Adrenal gland (tissue), 12 donors: ENCODE results near the gene SCN11A. TPM values are rescaled to one million over a fixed set of nuclear protein-coding genes. Genes with fewer than 3 reads are reported as not detected.
A peak's percentile ranks its signal among the peaks of the same experiment; 100 is the strongest.

ENCODE experiments used
- DNase-seq, 7 donors: peaks; one replicate each; pipeline ENCODE4 v3.0.0-alpha.2; 2019 to 2020
- H3K27ac ChIP-seq, 5 donors: fragments of 200-600 bp; sonication (generic) in 4 of 5; 1 replicate in 3 of 5; 2 replicates in 2 of 5; pipeline versions ENCODE4 v1.5.1 to v1.8.0; 2016 to 2020; ENCODE audit warnings: mild to moderate bottlenecking in 1 of 5
- H3K27me3 ChIP-seq: fragments of 200-600 bp; 2 replicates; pipeline ENCODE4 v1.8.0; 2021
- H3K36me3 ChIP-seq, 2 donors: fragments of 200-600 bp; replicated peaks in 1 of 2; 1 replicate in 1 of 2; 2 replicates in 1 of 2; pipeline versions ENCODE4 v1.5.1 to v1.8.0; 2018 to 2022
- H3K4me1 ChIP-seq, 2 donors: fragments of 200-600 bp; replicated peaks in 1 of 2; 1 replicate in 1 of 2; 2 replicates in 1 of 2; pipeline versions ENCODE4 v1.5.1 to v1.8.0; 2018 to 2021
- H3K4me3 ChIP-seq, 4 donors: fragments of 200-600 bp; sonication (generic) in 3 of 4; one replicate each; pipeline ENCODE4 v1.5.1; 2016 to 2018
- H3K9me3 ChIP-seq, 3 donors: fragments of 200-600 bp; sonication (generic) in 1 of 3; replicated peaks in 1 of 3; 1 replicate in 2 of 3; 2 replicates in 1 of 3; pipeline versions ENCODE4 v1.5.1 to v1.8.0; 2016 to 2021
- CTCF ChIP-seq, 6 experiments: fragments of 450-650 bp in 4 of 6; fragments of 200-600 bp in 2 of 6; sonication (generic) in 1 of 6; IDR thresholded peaks; 1 replicate in 5 of 6; 2 replicates in 1 of 6; pipeline versions ENCODE4 v1.5.1 to v1.8.0; 2016 to 2021; ENCODE audit warnings: antibody characterized with exemption in 6 of 6, mild to moderate bottlenecking in 2 of 6, moderate library complexity in 1 of 6
- POLR2A ChIP-seq, 2 donors: fragments of 450-650 bp; IDR thresholded peaks; one replicate each; pipeline ENCODE4 v1.6.1; 2017; ENCODE audit warnings: antibody characterized with exemption in 2 of 2, mild to moderate bottlenecking in 2 of 2, moderate library complexity in 1 of 2
- WGBS, 4 donors: extraction: QIAGEN DNeasy Blood & Tissue Kit in 2 of 4; methylation state at CpG; one replicate each; pipeline versions ENCODE4 v1.1.5 to v1.1.7; 2013 to 2017; 5-methylcytosine and 5-hydroxymethylcytosine counted together
- intact Hi-C, 2 donors: fragments of 100-400 bp; cut with DNase I; formaldehyde crosslinking; loops; one replicate each; pipeline versions ENCODE4 v1.14.1 to v1.15.0; 2022 to 2023
- polyA plus RNA-seq, 3 donors: library from polyadenylated mRNA; stranded (reverse); fragments of 200-250 nt in 2 of 3; fragments of 350-450 nt in 1 of 3; fragmentation: Illumina TruSeq in 1 of 3; extraction: RNeasy Lipid Tissue Mini Kit (QIAGEN cat#74804) in 1 of 3; gene quantifications; one replicate each; pipeline ENCODE4 v1.2.3, GENCODE V29; 2013 to 2014
- total RNA-seq, 9 donors: library from RNA; depleted of rRNA in 4 of 9; stranded (reverse); fragments of >200 nt in 4 of 9; fragments of 120-200 nt in 1 of 9; fragmentation: NEBNext Ultra II Directional in 1 of 9; extraction: Animal tissue kit (Norgen Biotek cat#: 25700) in 1 of 9; gene quantifications; one replicate each; pipeline versions ENCODE4 v1.1.0 to v1.2.4, GENCODE V29; 2013 to 2023
- donor health status: healthy with polysubstance abuse.
- donor health status: Bipolar disorder and iron deficiency.
- donor health status: DM: yes; HTN: yes; CAD: no.
- donor health status: DM: no; HTN: no; CAD: no.
- donor health status: DM: no; HTN: no; CAD: no.
- donor health status: DM: yes; HTN: yes; CAD: no.

Gene SCN11A
- total and polyA plus RNA-seq, 12 donors, result 0.10 to 0.50 (median 0.18) TPM; not detected in 1

- Histone ChIP-seq H3K27me3 (no peaks in the 10 kb centered on the region), H3K36me3 (peaks cover 0 to 28% of the 10 kb centered on the region in 2 donors), H3K4me1 (no peaks in the 10 kb centered on the region), H3K9me3 (no peaks in the 10 kb centered on the region), H3K4me3 (no peak overlapping the region), H3K27ac (no peak overlapping the region)
- intact Hi-C loops, result no loop called here
- 78 to 94% (median 86%) methylated on average over 3 of the region's 3 CpGs for WGBS, 4 donors
- no peak for TF ChIP-seq CTCF (IDR thresholded peaks at IDR 0.05)
- TF ChIP-seq POLR2A (IDR thresholded peaks at IDR 0.05), result no peak
- DNase-seq, result no peak
Observed at GRCh38 chr3:39068556-39068955, 16.8 kb upstream of the SCN11A start.

GRCh38 chr3:39067286-39067685, 15.5 kb upstream of the SCN11A start:
- intact Hi-C loops, result no loop called here

GRCh38 chr3:39065197-39065596, 13.5 kb upstream of the SCN11A start:
- Histone ChIP-seq H3K36me3 (peaks cover 0 to 25% of the 10 kb centered on the region in 2 donors), H3K27me3 (no peaks in the 10 kb centered on the region), H3K4me3 (no peak overlapping the region), H3K4me1 (no peaks in the 10 kb centered on the region), H3K9me3 (no peaks in the 10 kb centered on the region), H3K27ac (no peak overlapping the region)
- 18 to 47% (median 34%) methylated on average over 1 of the region's 1 CpG for WGBS, 4 donors
- no peak for TF ChIP-seq POLR2A (IDR thresholded peaks at IDR 0.05)
- TF ChIP-seq CTCF (IDR thresholded peaks at IDR 0.05), result peak in 1 of 6 experiments; percentile 24
- peak in 1 of 7 donors; percentile 24 for DNase-seq
- intact Hi-C loops, result no loop called here

More at GRCh38 chr3:39067286-39067685, 15.5 kb upstream of the SCN11A start:
- TF ChIP-seq POLR2A (IDR thresholded peaks at IDR 0.05) (no peak), CTCF (IDR thresholded peaks at IDR 0.05) (no peak)
- H3K36me3 ChIP-seq, result peaks cover 0 to 25% of the 10 kb centered on the region in 2 donors
- no peak overlapping the region for H3K27ac ChIP-seq
- 33 to 49% (median 36%) methylated on average over 1 of the region's 1 CpG for WGBS, 4 donors
- no peaks in the 10 kb centered on the region for H3K4me1 ChIP-seq
- no peaks in the 10 kb centered on the region for H3K27me3 ChIP-seq
- H3K9me3 ChIP-seq, result no peaks in the 10 kb centered on the region
- no peak for DNase-seq
- no peak overlapping the region for H3K4me3 ChIP-seq

- Histone ChIP-seq H3K27me3 (no peaks in the 10 kb centered on the region), H3K4me3 (no peak overlapping the region), H3K27ac (no peak overlapping the region), H3K36me3 (peaks cover 0 to 22% of the 10 kb centered on the region in 2 donors), H3K9me3 (no peaks in the 10 kb centered on the region), H3K4me1 (peaks cover under 1 to 2% of the 10 kb centered on the region in 2 donors)
- 95 to 100% (median 97%) methylated on average over 1 of the region's 1 CpG for WGBS, 4 donors
- no peak for DNase-seq
- intact Hi-C loops, result no loop called here
- TF ChIP-seq POLR2A (IDR thresholded peaks at IDR 0.05) (no peak), CTCF (IDR thresholded peaks at IDR 0.05) (no peak)
Observed at GRCh38 chr3:39064646-39065045, 12.9 kb upstream of the SCN11A start.
